Measurements from ENCODE around the gene SEMA4G.

- TF ChIP-seq, protein P1, sequence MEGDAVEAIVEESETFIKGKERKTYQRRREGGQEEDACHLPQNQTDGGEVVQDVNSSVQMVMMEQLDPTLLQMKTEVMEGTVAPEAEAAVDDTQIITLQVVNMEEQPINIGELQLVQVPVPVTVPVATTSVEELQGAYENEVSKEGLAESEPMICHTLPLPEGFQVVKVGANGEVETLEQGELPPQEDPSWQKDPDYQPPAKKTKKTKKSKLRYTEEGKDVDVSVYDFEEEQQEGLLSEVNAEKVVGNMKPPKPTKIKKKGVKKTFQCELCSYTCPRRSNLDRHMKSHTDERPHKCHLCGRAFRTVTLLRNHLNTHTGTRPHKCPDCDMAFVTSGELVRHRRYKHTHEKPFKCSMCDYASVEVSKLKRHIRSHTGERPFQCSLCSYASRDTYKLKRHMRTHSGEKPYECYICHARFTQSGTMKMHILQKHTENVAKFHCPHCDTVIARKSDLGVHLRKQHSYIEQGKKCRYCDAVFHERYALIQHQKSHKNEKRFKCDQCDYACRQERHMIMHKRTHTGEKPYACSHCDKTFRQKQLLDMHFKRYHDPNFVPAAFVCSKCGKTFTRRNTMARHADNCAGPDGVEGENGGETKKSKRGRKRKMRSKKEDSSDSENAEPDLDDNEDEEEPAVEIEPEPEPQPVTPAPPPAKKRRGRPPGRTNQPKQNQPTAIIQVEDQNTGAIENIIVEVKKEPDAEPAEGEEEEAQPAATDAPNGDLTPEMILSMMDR (IDR thresholded peaks at IDR 0.05; ENCODE audit: low read depth, low read length): no peak
- TF ChIP-seq EZH2phosphoT487 (IDR thresholded peaks at IDR 0.05; ENCODE audit: low read depth): no peak
These were observed 9.5 kb downstream of the SEMA4G start for GRCh38 chr10:100978901-100979195.

Data from OCI-LY3 (cell line).